Fibroblast of skin of abdomen (primary cell): ENCODE data around the gene NTPCR.
A peak's percentile ranks its signal among the peaks of the same experiment; 100 is the strongest.

Experiments
- DNase-seq: peaks from one replicate; pipeline ENCODE4 v3.0.0-alpha.2; 2013

NTPCR gene

DNA sequence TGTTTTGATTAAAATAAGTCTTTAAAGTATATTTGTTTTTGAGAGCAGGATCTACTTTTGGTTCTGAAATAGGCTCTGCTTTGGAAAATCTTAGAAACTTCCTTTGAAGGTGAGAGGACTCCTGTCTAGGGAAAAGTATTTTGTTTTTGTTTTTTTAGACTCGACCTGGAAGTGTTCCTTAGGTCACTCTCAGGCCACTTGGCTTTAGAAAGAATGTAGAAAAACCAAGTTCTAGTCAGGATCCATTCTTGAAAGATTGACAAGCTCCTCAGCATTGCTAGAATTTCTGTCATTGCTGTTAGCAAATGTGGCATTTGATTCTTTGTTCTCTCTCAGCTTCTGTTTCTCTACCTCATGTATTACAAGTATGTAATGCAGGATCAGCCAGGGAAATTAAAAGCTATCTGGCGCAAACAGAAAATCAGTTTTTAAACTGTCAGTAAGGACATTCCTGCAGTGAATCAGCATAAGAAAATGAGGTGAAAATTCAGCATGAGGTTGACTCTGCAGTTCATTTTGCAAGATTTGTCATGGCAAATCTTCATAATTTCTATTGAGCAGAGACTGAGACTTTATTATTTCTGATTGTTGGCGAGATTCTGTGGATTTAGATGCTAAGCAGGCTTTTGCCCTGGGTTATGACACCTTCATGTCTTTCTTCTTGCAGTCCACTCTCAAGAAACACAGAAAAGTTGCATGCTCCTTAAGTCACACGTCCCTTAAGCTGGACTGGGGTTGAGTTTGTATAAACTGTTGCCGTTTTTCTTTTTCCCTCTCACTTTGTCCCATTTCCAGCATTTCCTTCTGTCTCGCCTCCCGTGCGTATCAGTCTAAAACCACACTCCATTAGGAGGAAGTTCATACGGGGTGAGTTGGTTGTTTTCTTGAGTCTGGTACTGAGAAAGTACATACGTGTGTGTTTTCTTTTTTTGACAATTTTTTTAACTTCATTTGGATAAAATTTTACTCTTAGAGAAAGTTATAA is 12.6 kb downstream of the NTPCR start:
- DNase-seq: peak; percentile 59

DNA sequence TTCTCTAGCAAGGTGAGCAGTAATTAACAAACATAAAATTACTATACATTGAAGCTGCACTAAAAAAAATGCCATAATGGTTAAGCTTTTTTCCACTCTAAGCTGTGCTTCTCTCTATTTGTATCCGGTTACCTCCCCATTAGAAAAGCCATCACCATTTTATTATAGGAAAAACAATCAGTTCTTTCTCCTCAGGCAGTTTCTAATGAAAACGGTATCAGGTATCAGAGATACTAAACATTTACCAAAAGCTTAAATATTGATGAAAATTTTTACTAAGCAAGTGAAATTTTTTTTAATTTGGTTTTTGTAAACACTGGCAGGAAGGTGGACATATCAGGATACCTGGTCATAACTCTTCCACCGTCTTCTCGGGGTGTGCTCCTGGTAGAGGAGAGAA is 14.2 kb downstream of the NTPCR start:
- no peak for DNase-seq

DNA sequence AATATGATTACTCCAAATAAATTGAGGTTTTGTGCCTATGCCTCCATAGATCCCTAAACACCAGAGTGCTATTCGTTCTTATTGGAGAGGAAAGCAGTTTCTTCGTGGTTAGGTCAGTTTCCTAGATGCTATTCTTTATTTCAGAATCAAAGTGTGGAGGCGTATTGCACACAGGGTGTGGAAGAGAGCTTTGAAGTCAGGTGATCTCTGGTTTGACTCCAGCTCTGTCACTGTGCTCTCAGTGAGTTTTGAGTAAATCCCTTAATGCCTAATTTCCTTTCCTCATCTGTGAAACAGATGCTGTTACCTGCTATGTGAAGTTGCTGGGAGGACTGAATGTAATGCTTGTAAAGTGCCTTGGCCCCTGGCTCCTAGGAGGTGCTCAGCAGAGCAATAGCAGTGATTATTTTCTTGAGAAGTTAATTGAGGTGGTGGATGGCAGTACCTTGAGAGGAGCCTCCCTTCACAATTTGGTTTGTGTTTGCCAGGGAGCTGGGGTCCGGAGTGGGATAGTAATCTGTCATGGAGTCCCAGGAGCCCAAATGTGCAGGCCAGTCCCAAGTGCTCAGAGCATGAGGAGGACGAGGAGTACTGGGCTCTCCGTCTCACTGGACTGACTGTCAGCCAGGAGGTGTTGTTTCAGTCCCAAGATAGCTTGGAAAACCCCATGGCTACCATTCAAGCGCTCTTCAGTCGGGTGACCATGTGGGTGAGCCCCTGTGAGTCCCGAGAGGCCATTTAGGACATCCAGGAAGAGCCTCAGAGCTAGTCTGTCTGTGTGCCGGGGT is 14.9 kb downstream of the NTPCR start:
- DNase-seq: no peak

DNA sequence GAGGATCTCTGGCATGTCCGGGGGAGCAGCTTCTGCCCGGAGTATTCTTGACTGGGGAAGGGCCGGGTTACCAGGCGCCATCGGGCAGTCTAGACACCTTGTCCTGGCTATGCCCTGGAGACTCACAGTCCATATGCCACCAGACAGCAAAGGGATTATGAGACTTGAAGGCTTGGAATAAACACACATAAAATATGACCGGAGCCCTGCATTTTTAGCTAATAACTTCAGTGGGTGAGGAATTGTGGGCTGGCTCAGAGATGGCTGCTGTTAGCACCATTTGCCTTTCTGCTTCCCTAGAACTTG is 15.5 kb downstream of the NTPCR start:
- DNase-seq: no peak

DNA sequence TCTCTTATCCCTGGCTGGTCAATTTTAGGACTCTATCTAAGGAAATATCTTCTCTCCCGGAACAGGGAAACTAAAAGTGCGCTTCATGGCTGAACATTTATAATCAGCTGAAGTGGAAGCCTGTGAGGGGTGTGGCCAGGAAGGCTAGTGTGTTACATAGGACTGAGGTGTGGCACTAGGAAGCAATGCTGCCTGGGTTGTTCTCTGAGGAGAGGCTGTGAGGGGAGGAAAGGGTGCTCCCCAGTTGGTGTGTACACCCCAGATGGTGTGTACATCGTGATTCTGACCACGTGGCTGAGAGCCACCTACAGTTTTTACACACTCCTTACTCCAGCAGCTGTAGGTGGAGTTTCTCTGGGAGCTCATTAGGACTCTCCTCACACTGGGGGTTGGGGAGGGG is 16.3 kb downstream of the NTPCR start:
- DNase-seq: no peak

DNA sequence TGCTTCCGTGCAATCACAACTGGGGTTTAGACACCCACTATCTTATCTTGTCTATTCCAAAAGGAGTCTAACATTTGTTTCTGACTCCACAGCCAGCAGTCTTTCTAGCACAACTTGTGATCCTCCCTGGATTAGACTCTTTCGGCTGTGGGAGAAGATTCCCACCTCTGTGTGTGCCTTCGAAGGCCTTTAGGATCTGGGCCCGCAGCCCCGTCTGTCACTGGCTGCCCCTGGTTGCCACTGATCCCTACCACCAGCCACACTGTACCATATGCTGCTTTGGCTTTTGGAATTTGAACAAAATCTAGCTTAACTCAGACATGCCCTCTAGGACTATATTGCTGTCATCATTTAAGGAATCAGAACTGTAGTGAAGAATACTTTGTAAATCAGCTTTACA is 18.0 kb downstream of the NTPCR start:
- DNase-seq: no peak

DNA sequence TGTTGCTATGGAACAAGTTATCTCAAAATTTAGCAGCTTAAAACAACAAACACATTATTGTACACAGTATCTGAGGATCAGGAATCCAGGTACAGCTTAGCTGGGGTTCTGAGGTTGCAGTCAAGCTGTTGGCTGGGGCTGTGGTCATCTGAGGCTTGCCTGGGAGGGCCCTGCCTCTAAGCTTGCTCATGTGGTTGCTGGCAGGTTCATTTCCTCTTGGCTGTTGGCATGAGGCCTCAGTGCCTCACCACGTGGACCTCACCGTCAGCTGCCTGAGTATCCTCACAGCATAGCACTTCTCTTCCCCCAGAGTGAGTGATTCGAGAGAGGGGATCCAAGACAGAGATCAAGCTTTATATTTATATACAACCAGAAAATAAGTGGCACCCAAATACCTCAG is 18.6 kb downstream of the NTPCR start:
- DNase-seq: no peak

DNA sequence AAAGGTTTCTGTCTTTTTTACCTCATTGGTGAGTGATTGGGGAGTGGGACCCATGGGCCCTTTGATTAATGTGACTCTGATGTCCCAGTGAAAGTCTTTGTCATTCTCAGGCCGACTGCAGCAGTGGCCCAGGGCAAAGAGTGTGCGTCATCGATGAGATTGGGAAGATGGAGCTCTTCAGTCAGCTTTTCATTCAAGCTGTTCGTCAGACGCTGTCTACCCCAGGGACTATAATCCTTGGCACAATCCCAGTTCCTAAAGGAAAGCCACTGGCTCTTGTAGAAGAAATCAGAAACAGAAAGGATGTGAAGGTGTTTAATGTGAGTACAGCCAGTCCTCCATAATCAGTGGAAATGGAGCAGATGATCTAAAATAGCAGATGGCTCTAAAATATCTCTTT is 19.4 kb downstream of the NTPCR start:
- DNase-seq: no peak

DNA sequence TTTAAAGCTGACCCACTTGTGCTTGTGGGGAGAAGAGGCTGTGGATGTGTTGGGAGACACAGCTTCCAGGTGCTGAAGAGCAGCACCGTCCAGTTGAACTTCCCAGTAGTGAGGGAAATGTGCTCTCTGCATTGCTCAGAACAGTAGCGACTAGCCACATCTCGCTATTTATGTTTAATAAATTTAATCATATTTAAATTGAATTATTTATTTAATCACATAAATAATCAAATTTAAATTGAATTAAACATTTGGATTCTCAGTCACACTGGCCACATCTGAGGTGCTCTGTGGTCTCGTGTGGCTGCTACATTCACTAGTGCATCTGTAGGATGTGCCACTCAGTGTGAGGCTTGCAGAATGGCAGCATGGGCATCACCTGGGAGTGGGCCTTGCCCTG is 20.1 kb downstream of the NTPCR start:
- DNase-seq: no peak

DNA sequence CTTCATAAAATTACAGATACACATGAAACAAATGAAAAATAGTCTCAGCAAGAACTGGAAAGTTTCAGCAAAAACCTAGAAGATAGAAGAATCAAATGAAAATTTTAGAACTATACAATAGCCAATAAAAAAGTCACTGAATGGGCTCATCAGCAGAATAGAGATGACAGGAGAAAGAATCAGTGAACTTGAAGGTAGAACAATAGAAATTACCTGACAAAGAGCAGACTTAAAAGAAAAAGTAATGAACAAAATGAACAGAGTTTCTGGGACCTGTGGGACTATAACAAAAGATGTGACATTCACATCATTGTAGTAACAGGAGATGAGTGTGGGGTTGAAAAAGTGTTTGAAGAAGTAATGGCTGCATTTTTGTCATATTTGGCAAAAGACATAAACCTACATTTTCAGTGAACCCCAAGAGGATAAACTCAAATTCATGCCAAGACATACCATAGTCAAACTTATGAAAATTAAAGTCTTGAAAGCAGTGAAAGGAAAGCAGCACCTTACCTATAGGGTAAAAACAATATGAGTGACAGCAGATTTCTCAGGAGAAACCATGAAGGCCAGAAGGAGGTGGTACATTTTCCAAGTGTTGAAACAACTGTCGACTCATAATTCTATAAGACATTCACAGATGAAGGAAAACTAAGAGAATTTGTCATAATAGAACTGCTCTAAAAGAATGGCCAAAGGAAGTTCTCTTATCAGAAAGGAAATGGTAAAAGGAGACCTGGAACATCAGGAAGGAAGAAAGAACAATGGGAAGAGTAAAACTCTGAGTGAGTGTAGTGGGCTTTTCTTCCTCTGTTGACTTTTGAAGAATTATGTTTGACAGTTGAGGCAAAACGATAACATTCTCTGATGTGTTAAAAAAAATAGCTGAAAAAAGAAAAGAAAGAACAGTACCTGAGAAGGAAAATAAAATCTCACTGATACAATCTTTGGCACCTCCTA is 23.5 kb downstream of the NTPCR start:
- DNase-seq: no peak

DNA sequence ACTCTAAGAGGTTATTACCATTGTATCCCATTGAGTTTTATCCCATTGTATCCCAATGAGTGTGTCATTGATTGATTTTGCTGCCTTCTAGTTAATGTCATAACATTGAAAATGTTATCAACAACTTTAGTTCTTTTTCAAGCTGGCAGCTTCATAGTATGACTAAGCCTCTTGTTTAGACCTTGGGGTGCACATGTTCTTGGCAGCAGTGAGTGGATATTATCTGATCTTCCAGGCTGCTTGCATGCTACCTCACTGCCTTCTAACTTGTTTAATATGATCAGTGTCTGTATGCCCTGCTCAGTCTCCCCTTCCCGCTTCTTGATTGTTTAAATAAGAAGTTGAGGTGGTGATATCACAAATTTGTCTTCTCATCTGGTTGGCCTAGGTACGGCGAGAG is 24.6 kb downstream of the NTPCR start:
- no peak for DNase-seq

DNA sequence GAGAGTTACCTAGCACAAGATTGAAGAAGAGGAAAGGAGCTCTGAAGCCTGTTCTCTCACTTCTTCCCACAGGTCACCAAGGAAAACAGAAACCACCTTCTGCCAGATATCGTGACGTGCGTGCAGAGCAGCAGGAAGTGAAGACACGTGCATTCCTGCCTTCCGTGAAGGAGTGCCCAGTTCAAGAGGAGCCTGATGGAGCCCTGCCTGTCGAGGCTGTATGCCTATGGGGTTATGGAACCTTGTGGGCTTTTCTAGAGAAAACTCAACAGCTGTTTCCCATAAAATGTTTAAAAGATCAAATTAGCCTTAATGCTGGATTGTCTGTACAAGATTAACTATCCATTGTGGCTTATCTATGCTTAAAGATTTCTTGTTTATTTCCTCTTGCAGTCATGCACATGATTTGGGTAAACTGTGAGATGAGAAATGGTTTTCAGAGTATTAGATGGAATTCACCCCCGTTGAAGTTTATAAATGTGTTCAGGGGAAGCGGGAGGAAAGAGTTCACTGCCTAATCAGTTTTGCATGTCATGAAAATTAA is 27.8 kb downstream of the NTPCR start:
- DNase-seq: peak; percentile 16

DNA sequence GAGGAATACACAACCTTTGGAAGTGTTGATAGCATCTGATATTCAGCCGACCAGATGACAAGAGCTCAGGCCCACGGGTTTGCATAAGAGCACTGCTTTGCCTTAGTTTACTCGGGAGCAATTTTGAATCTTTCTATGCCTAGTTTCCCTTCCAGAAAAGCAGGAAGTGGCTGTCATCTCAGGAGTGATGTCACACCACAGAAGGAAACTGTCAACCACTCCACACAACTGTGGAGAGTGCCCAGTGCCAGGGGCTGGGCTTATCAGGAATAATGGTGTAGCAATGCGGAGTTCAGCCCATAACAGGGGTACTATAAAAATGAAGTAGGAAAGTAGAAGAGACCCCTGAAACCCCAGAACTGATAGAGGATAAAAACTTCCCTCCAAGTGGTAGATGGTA is 28.4 kb downstream of the NTPCR start:
- no peak for DNase-seq

DNA sequence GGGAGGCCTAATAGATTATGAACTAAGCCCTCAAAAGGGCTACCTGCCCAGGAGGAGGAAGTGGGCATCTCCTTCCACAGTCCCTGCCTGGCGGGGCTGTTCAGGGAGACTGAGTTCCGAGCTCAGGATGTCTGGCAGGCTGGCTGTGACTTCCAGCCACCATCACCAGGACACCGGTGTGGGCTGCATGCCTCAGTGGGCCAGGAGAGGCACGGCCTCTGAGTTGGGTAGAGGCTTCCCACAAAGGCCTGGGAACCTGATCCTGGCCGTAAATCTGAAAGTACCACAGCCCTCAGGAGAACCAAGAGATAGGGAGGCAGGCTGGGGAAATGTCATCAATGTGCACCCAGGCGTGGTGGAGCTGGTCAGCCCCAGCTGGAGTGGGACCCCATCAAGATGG is 29.1 kb downstream of the NTPCR start:
- DNase-seq: no peak

DNA sequence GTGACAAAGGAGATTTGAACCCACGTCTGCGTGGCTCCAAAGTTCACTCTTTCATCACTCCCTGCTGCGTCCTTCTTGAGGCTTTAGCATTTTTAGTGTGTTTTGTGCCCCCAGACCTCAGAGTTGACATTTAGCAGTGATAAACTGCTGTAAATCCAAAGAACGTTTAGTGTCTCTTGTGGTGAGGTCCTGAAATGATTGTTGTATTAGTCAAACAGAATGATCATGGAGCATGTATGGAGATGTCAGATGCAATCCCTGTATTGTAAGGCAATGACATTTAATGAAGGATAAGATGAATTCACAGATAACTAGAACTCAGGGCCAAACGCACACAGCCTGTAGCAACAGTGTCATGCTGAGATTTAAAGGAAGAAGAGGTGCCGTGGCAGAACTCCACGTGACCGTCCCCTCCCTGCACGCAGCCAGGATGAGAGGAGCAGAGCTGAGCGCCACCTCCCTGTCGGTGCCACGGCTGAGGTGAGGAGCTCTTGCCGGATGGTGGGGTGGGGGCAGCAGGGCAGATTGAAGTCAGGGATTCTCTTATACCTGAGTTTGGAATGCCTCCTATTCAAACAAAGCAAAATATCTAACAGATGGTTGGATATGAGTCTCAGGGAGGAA is 30.1 kb downstream of the NTPCR start:
- peak; percentile 55 for DNase-seq

DNA sequence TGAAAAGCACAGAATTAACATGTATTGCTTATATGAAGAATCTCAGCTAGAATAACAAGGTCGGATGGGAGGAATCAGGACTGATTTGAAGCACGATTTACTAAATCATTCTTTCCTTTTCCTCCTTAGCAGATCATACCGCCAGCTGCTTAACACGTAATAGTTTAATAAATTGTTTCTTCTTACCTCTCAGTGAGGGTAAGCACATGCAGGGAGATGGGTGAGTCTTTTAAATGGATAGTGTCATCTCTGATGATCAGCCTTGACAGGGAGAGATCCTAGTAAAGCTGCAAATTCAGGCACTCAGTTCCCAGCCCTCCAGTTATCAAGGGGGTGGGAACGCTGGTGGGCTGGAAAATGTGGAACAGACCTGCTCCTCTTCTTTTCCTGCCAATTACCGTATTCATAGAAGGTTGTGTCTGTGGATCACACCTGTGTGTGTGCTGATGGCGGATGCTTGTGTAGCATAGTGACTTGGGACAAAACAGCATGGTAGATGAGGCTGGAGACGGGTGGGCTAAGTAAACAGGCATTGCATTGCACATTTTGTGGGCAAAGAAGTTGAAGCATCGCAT is 30.7 kb downstream of the NTPCR start:
- DNase-seq: no peak

DNA sequence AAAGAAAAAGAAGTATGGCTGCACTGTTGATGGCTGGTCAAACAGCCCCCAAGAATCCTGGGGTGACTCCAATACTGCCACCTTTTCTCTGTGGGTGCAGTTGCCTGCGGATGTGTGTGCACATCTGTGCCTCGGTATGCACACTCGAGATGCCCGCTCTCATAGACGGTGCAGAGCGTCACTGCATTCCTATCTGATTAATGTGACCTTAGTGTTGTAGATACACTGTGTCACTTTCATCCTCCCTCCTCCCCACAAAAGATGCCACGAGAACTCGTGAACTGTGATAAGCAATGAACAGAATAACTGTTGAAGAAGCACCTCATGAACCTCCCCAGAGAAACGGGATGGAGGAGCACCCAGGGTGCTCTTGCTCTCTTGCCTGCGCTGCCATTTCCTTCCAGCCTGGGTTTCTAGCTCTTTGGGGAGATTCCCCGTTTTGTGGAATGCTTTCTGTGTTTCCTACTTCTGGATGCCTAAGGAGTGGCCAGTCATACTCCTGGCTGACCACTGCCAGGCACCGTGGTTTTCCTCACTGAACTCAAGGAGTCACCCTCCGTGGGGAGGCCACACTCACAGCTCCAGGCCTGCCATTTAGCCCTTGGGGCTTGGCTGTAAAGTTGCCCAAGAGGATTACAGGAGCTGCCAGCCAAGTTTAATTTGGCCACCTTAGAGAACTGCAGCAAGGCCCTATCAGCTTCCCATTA is 32.0 kb downstream of the NTPCR start:
- DNase-seq: no peak

DNA sequence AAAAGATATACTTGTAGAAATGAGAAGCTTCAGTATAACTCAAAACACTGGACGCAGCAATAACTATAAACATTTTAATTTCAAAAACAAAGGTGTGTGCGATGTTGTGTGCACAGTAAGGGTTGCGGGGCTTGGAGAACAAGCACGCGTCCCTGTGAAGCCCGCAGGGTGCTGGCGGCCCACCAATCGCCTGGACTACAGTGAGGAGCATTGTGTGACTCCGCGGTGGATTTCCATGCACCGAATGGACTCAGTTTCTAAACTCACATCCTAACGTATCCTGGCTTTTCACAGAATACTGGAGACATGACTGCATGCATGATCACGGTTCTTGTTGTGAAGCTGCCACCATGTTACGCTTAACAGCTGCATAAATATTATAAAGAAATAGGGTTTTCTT is 33.0 kb downstream of the NTPCR start:
- no peak for DNase-seq

DNA sequence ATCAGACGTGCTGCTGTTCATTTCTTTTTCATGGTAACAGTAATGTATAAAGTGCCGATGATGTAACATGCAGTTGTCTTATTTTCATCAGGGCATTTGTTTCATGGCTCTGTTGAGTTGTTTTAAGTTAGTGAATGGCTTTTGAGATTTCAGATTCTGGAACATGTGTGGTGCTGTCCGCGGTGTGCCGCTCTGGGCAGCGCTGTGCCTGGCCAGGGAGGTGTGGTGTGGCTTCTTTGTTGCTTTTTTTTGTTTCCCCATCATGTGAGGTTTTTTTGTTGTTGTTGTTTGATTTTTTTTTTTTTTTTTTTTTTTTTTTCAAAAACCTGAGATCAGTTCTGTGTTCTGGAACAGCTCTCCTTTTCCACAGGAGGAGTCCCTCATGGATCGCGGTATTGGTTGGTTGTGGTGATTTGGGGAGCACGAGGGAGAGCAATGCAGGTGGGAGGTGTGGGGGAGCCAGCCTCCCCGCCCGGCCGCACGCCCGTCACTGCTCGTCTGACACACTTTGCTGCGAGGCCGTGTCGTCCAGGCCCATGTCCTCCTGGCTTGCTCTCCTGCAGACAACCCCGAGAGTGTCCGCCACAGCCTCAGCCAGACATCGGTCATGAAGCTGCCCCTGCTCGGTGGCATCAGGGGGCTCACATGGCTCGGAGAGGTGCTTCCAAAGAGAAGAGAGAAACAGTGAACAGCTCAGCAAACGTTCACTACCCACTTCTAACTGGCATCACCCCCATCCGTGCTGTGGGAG is 33.6 kb downstream of the NTPCR start:
- no peak for DNase-seq
